Stimulated activated CD8-positive, alpha-beta memory T cell treated with anti-CD3 and anti-CD28 coated beads, Interleukin-7, amount 100 ng/mL, for 1 hour (primary cell): Measurements from ENCODE around the gene MAP3K19.
"Not testable (repeated sequence)": the region's sequence is repeated elsewhere in the genome, so short reads cannot be mapped to it uniquely, and the experiment has no call there.

Experiments
- DNase-seq, 2 donors: peaks; one replicate each; pipeline ENCODE4 v3.0.0-alpha.2; 2020; ENCODE audit warnings: low read depth in 2 of 2

The MAP3K19 gene

DNA sequence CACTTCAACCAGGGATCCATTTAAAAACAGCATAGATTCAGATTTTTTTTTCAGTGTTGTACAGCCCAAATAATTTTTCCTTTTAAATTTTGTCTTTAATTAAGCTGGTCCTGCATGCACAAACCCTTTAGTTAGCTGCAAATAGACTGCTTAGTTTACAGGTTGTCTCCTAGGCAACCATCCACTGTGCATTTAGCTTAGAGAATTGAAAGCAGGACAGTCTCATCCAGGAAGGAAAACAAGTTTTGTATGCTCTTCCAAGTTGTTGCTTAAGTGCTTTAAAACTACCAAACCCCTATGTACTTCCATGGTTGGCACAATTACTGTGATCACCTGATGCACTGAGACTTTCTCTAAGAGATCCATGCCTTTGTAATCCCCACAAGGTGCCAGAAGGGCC, at the start of gene MAP3K19:
MAP3K19 (minus strand) TSS at position 148 of the 400 bp plus-strand sequence. CDS start 22,800 bp downstream, outside the sequence.
- no peak for DNase-seq

DNA sequence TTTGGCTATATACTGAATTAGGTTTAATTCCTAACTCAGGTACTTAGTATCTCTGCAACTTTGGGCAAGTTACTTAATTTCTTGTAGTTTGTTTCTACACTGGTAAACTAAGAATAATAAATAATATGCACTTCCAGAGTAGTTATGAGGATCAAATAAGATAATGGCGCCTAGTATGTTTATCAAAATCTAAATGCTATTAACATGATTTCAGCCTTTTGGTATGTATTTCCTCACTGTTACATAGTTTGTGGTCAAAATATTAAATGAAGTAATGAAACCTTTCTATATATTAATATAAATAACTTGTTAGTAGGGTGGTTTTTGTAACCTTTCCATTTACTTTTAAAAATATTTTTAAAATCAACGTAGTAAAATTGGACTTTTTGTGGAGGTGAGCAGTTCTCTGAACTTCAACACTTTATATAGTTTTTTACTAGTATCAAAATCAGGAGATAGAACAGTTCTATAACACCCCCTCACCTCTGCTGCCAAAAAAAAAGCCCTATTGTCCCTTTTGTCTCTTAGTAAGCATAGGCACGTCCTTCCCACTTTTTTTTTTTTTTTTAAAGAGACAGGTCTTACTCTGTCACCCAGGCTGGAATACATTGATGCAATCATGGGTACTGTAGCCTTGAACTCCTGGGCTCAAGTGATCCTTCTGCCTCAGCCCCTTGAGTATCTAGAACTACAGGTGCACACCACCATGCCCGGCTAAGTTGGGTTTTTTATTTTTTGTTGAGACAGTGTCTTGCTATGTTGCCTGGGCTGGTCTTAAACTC, 49.6 kb upstream of the MAP3K19 start:
- DNase-seq = no peak

DNA sequence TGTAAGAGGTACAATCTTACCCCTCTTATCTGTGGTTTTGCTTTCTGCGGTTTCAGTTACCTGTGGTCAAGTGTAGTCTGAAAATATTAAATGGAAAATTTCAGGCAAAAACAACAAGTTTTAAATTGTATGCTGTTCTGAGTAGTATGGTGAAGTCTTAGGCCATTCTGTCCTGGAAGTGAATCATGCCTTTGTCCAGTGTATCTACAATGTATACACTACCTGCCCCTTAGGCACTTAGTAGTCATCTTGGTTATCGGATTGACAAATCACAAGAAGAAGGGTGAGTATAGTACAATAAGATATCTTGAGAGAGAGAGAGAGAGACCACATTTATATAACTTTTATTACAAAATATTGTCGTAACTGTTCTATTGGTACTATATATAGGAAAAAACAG, 48.3 kb upstream of the MAP3K19 start:
- no peak for DNase-seq

DNA sequence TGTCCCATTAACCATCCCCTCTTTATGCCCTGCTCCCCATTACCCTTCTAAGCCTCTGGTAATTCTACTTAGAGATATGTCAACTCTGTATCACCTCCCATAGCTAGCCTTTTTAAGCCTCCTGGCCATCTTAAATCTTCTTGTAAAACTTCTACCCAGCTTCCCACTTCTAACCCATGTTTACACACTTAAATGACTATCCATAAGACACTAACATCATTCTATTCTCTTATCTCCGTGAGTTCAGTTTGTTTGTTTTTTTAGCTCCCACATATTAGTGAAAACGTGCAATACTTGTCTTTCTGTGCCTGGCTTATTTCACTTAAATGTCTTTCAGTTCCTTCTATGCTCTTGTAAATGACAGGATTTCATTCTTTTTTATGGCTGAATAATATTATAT, 47.3 kb upstream of the MAP3K19 start:
- DNase-seq = no peak

DNA sequence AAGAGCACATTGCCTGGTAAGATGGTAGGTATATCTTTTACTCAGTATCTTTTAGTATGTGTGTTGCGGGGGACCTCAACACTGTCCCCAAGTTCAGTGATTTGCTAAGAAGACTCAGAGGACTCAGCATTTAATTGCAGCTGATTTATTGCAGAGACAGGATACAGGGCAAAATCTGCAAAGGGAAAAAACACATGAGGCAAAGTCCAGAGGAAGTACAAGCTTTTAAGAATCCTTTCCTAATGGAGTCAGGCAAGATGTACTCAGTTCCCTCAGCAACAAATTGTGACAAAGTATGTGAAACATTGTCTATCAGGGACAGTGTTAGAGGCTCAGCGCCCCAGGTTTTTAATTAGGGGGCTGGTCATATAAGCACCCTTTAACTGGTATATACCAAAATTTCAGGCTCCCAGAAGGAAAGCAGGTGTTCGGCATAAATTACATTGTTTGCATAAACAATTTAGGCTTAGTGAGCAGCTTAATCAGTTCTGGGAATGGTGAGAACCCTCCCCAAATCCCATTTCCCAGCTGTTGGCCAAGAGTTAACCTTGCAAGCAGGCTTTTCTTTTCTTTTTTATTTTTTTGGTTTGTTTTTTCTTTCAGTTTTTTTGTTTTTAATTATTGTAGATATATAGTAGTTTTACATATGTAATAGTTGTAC, 46.6 kb upstream of the MAP3K19 start:
- DNase-seq = no peak

DNA sequence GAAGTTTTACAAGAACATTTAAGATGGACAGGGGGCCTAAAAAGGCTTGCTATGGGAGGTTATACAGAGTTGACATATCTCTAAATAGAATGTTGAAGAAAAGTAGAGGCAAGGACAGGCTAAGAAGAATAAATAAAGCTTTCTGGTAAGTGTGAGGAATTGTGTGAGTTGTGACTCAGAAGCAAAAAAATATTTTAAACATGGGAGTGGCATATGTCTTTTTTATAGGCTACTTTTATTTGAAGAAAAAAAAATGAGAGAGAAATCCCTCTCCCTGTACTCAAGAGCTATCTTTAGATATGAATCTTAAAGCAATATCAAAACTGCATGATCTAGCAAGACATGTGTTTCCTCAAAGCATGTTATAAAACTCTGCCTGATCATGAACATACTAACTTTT, 45.9 kb upstream of the MAP3K19 start:
- no peak for DNase-seq

DNA sequence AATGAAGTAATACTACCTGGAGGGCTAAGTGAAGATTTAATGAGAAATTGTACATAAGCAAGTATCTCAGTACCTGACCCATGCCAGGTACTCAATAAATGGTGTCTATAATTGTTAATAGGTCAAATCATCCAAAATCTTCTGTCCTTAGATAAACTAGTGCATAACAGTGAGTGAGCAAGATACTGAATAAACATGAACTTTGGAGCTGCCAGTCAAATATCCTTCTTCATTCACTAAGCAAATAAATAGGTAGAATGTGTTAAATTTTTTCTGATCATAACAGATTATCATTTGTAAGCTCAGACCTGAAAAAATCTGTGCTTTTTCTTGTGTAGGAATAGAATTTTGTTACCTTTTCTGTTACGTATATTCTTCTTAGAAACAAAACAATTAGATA, 44.4 kb upstream of the MAP3K19 start:
- DNase-seq = no peak

DNA sequence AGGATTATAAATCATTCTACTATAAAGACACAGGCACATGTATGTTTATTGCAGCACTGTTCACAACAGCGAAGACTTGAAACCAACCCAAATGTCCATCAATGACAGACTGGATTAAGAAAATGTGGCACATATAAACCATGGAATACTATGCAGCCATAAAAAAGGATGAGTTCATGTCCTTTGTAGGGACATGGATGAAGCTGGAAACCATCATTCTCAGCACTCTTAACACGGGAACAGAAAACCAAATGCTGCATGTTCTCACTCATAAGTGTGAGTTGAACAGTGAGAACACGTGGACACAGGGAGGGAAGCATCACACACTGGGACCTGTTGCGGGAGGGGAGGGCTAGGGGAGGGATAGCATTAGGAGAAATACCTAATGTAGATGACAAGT, 42.4 kb upstream of the MAP3K19 start:
- not testable (repeated sequence) for DNase-seq

DNA sequence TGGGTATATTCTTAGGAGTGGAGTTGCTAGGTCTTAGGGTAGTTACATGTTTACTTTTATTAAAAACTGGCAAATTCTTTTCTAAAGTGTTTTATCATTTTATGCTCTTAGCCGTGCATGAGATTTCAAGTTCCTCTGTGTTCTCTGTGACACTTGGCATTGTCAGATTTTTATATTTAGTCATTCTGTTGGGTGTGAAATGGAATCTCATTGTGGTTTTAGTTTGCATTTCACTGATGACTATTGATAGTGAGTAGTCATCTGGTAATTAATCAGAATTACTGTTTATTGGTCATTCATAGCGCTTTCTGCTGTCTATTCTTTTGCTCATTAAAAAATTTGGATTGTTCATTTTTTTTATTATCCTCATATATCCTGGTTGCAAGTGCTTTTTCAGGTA, 39.0 kb upstream of the MAP3K19 start:
- DNase-seq = no peak

GRCh38 chr2:135078417-135078816, 31.2 kb upstream of the MAP3K19 start:
- no peak for DNase-seq

- DNase-seq = no peak
Observed at GRCh38 chr2:135076556-135076955, 29.3 kb upstream of the MAP3K19 start.

GRCh38 chr2:135074216-135074615, 27.0 kb upstream of the MAP3K19 start:
- no peak for DNase-seq

DNA sequence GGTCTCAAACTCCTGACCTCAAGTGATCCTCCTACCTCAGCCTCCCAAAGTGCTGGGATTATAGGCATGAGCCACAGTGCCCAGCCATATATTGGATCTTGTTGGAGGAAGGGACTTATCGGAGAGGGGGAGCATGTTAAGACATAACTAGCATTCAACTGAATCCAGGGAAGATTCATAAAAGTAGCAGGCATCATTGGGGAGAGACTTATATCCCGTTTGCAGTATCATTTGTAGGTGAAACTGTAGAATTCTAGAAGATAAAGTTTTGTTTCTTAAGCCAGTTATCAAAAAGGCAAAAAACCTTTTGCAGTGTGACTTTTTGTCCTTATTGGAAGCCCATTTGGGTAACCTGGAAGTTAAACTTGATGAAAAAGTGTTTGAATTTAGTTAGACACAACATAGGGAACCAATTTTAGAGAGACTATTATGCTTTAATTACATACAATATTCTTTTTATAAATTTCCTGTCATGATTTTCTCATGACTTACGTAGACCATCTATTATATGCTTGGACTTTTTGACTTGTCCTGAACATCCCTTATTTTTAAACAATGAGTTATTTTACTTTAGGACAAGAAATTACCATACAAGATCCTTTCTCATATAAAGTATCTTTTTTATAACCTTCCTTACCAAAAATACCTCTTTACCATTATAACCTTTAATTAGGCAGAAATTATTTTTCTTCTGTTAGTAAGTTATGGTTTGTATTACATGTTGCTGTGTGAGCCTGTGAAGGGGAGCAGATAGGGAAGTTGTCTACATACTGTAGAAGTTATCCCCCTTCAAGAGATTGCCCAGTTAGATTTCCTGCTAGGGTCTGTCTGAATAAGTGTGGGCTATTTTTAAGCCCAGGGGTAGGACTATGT, 25.1 kb upstream of the MAP3K19 start:
- DNase-seq = no peak

GRCh38 chr2:135066710-135067109, 19.5 kb upstream of the MAP3K19 start:
- no peak for DNase-seq

GRCh38 chr2:135064149-135064548, 16.9 kb upstream of the MAP3K19 start:
- DNase-seq = no peak

DNA sequence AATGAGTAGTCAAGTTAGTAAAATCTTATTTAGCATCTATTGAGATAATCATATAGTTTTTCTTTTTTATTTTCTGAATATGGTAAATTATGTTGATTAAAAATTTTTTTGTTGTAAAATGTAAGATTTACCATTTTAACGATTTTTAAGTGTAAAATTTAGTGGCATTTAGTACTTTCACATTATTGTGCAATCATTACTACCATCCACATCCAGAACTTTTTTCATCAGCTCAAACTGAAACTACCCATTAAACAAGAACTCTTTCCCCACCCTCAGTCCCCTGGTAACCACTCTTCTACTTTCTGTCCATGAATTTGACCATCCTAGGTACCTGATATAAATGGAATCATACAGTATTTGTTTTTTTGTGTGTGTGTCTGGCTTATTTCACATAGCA, 16.0 kb upstream of the MAP3K19 start:
- DNase-seq = no peak

DNA sequence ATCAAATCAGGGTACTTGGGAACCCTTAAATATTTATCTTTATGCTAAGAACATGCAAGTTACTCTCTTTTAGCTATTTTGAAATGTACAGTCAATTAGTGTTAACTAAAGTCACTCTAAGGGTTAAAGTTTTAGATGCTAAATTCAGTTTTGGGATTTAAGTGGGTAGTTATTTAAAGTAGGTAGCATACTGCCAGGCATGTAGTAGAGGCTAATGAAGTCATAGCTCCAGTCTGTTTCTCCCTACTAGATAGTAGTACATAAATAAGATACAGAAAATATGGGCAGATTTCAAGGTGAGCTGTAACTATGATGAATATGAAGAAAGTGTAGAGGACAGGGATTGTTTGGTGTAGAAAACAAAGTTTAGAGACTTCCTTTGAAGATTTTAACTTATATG, 12.3 kb upstream of the MAP3K19 start:
- no peak for DNase-seq

DNA sequence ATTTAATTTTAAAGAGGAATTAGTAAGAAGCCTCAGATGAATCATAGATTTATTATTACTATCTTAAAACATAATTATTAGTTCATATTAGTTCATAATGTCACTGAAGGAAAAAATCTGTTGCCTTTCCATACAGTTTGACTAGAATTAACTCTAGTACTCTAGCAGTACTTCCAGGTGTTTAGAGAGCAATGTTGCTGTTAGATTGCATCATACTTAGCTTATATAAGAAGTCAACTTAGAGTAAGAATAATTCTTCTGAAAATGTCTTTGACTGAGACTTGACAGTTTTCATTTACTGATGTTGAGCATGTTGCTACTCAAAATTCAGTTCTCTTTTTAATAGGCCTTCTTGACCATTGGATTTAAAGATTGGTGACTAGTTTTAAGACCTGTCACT, 9.5 kb upstream of the MAP3K19 start:
- no peak for DNase-seq

GRCh38 chr2:135055182-135055786, 8.0 kb upstream of the MAP3K19 start:
- DNase-seq = no peak

DNA sequence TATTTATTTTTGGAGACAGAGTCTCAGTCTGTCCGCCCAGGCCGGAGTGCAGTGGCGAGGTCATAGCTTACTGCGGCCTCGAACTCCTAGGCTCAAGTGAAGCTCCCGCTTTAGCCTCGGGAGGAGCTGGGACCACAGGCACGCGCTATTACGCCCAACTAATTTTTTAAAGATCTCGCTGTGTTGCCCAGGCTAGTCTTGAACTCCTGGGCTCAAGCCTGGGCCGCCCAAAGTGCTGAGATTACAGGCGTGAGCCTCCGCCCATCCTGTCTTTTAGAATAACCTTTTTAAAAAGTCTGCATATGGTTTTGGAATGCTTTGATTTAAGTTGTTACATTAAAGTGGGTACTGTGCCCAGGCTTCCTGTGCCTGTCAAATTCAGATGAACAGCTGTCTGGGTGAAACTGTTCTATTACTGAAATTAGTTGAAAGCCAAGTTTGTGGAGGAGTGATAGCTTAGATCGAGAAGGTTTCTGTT, 5.8 kb upstream of the MAP3K19 start:
- no peak for DNase-seq

DNA sequence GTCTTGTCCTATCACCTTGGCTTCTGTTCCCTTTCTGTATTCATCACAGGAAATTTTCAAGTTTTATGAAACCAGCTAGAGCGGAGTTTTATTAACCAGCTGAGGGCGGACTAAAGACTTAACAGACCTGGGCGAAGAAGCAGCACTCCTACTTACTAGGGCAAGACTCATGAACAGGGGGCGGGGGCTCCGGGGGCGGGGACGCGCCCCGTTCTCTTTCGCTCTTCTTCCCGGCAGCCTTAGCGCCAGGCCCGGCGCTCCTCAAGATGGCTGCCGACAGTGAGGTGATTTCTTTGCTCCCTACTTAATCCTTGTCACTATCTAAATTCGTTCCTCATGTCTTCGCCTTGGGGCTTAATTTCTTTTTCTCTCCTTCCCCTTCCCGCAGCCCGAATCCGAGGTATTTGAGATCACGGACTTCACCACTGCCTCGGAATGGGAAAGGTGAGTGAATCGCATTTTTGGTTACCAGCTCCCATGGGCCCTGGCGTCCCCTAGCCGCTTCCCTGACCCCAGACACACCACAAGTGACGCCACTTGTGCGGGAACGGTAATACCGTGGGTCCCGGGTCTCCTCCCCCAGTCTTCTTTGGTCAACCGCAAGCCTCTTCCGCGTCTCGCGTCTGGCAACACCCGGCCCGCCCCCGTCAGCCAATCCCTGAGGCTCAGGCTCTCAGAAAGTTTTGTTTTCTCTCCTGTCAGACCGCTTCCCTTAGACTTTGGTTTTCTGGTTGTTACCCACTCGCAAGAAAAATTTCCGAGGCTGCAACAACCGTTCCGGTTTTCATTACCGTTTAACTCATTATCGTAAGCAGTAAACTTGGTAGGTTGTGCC, 5.0 kb upstream of the MAP3K19 start, which contains the start of gene RAB3GAP1:
RAB3GAP1 (plus strand) TSS at position 251 of the 835 bp plus-strand sequence; CDS start at position 267, 16 bp downstream.
- peak; percentile 76 to 77 for DNase-seq
